A673 (cell line): ENCODE data around the gene TMEM72.

ENCODE experiments used
- CTCF ChIP-seq: fragments of 300-800, 200-600 bp; sonication (generic); conservative IDR thresholded peaks from 2 replicates; pipeline ENCODE4 v1.5.1; 2017; ENCODE audit warnings: low read depth, mild to moderate bottlenecking, antibody characterized with exemption, low read length, moderate library complexity, mixed read lengths
- EZH2 ChIP-seq: fragments of 200-600 bp; sonication (generic); IDR thresholded peaks from 2 replicates; pipeline ENCODE4 v1.6.1; 2017; ENCODE audit warnings: borderline replicate concordance, low read depth, mild to moderate bottlenecking, mixed read lengths, antibody characterized with exemption, low read length; ENCODE audit not compliant: poor library complexity, severe bottlenecking

GRCh38 chr10:44921061-44921460, 9.9 kb downstream of the TMEM72 start:
- TF ChIP-seq CTCF = no peak
- TF ChIP-seq EZH2 = no peak
